Head of caudate nucleus (tissue), 42 donors: Measurements from ENCODE around the gene WDFY3.
"Not testable (repeated sequence)": the region's sequence is repeated elsewhere in the genome, so short reads cannot be mapped to it uniquely, and the experiment has no call there.

Experiments
- DNase-seq, 42 donors: peaks; one replicate each; pipeline versions ENCODE4 v3.0.0 to v3.0.0-alpha.2; 2020 to 2021; ENCODE audit warnings: mixed read lengths in 7 of 42
- intact Hi-C: fragments of 100-400 bp; cut with DNase I; formaldehyde crosslinking; loops from one replicate; pipeline ENCODE4 v1.15.0; 2022

WDFY3 gene

DNA sequence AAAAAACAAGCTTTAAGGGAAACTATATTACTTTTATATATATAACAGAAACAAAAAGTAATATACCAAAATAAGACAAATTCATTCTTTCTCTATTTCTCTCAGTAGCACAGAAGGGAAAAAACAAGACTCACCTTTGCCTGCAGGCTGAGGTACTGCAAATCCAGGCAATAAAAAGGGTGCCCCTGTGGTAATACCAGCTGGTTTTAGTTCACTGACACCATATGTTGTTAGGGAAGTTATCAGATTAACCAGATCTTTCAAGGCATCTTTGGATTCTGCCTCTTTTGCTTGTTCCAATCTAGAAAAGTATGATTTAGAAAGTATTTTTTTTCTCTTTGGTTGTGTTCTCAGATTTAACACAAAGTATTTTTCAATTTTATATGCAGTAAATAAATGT, 139.8 kb downstream of the WDFY3 start:
- intact Hi-C loops: no loop called here
- no peak for DNase-seq

DNA sequence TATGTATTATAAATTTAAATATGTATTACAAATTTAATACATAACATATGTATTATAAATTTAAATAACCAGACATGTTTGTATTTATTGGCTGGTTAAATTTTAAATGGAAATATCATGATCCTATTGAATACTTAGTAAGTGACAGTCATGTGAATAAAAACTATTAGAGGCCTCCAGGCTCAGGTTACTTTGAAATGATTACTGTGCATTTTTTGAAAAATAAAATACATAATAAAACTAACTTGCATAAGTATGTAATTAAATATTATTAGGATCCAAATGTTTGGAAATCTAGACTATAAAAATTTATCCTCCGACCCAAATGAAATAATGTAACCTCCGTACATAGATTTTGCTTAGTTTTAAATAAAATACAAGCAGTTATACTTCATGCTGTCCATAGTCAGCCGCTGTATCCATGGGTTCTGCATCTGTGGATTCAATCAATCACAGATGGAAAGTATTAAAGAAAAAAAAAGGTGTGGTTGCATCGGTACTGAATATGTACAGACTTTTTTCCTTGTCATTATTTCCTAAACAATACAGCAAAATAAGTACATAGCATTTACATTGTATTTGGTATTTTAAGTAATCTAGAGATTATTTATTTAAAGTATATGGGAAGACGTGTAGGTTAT, 140.7 kb downstream of the WDFY3 start:
- no peak for DNase-seq
- intact Hi-C loops: no loop called here

DNA sequence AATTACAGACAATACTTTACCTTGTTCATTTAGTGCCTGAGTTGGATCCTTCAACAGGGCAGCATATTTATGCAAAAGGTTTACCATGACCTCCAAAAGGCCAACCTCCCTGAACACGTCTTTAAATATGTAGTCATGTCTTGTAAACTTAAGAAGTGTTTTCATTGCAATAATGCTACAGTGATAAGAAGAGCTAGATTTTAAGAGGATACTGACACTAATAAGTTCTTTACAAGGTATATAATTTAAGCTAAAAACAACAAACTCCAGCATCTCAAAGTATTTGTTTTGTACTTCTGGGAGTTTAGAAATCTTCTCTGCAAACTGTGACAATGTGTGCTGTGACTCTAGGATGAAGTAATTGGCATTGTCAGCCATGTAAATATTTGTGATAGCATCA, 145.4 kb downstream of the WDFY3 start:
- DNase-seq: no peak
- intact Hi-C loops: no loop called here

DNA sequence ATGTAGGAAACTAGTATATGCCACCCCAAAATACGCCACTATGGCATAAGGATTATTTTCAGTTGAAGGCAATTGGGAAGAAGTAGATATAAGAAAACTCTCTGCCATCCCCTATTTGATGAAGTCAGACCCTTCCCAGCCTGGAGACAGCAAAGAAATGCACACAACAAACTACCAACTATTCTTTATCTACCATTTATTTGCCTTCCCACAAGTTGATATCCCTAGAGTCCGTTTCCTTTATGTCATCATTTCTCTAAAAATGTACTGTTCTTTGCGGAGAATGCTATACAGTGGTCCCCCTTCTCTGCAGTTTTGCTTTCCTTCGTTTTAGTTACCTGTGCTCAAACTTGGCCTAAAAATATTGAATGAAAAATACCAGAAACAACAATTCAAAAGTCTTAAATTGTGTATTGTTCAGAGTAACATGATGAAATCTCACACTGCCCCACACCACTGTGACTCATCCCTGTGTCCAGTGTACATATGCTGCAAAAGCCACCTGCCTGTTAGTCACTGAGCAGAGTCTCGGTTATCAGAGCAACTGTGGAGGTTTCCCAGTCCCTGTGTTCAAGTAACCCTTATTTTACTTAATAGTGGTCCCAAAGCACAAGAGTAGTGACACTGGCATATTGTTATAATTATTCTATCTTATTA, 152.3 kb downstream of the WDFY3 start:
- peak in 5 of 42 donors; percentile 5 to 50 (median 12) for DNase-seq

DNA sequence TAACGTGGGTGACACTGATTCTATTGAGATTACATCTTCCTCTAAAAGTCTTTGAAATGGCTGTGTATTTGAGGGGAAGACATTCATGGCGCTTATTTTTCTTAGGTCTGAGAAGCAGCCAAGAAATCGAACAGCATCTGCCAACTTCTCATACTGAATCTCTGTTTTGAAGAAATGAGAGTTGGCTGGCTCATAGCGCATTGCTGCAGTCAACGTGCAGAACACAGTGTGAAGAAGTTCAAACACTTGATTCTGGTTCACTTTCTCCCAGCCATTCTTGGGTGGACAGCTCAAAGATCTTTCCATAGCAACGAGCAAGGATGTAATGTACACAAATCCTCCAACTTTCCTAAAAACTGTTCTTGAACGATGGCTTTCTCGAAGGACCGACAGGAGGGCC, 156.5 kb downstream of the WDFY3 start:
- peak in 17 of 42 donors; percentile 5 to 55 (median 16) for DNase-seq
- intact Hi-C loops: no loop called here

More for the DNA sequence above, 152.3 kb downstream of the WDFY3 start:
- intact Hi-C loops: no loop called here

DNA sequence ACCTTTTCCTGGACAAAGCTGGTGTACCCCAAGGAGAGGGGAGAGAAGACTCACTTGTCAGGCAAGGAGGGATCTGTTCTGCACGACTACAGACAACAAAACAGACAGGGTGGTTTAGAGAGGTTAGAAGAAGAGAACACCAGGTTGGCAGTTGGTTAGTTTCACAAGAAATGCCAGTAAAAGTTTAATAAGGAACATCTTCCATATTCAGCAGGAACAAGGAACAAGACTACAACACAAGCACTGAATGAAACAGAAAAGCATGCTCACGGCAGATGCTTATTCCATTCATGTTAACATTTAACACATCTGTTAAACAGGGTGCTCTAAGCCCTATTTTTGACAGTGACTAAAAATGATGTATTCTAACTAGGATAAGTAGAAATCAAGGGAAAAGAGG, 158.2 kb downstream of the WDFY3 start:
- intact Hi-C loops: no loop called here
- DNase-seq: no peak

DNA sequence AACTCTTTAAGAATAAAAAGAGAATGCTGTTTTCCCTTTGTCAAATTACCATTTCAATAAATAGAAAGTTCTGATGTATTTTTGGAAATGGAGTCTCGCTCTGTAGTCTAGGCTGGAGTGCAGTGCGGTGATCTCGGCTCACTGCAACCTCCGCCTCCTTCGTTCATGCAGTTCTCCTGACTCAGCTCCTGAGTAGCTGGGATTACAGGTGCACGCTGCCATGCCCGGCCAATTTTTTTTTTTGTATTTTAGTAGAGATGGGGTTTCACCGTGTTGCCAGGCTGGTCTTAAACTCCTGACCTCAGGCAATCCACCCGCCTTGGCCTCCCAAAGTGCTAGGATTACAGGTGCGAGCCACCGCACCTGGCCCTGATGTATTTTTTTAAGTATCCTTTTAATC, 159.9 kb downstream of the WDFY3 start:
- intact Hi-C loops: not testable (repeated sequence)
- peak in 8 of 42 donors; percentile 5 to 40 (median 24) for DNase-seq

DNA sequence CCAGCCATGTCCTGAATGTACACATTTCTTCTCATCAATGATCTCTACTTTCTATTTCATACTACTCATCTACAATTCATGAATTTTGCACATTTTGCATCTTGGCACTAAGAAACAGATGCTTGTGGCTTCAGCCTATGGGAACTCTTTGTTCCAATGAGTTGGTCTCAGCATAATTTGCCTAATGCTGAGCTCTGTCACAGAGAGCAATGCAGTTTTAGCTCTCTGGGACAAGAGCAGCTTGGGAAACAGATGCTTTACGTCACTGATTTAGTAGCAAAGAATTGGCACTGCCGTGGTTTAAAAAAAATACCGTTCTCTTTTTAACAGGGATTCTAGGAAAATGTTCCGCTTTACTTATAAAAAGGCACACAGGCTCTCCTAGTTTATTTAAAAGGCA, 162.4 kb downstream of the WDFY3 start:
- intact Hi-C loops: no loop called here
- DNase-seq: peak in 7 of 42 donors; percentile 3 to 49 (median 28)

DNA sequence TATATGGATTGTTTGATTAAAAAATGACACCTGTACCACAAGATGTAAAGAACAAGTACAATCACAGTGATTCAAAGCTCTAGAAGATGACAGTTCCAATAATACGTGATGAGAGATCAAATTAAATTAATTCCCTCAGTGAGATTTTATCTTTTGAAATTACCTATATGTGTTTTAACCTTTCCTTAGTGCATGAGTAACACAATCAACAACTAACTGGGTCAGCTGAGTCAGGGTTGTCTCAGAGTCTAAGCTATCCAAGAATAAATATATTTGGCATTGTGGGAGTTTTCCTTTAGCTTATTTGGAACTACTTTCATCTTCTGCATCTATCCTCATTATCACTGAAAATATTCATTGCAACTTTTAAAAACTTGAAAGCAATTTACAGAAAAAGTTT, 162.8 kb downstream of the WDFY3 start:
- intact Hi-C loops: no loop called here
- peak in 6 of 42 donors; percentile 6 to 49 (median 19) for DNase-seq

DNA sequence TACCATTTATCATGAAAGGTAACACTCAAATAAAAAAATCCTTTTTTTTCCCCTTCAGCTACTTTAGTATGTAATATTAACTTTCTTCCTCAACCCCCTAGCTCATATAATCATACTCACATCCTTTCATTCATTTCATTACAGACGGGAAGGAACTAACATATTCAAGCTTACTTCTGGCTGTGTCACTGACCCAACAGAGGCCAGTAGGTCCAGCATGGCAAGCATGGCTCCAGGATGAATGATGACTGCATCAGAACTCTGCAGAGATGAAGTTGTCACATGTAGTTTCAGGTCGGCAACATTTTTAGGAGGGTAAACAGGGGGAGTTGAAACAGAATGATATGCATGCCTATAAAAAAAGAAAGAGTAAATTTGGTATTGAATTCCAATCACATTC, 163.4 kb downstream of the WDFY3 start:
- no peak for DNase-seq
- intact Hi-C loops: no loop called here

DNA sequence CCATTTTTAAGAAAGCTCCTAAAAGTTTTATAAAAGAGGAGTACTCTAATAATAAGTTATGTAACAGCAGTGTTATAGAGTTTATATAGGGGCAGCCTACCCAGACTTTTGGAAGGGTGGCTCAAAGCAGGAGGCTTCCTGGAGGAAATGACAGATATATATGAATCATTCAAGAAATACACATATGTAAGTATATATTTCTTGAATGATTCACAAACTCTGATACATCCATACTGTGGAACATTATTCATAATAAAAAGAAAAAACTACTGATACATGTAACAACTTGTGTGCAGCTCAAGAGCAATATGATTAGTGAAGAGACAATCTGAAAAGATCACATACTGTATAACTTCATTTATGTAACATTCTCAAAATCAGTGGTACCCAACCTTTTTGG, 166.2 kb downstream of the WDFY3 start:
- DNase-seq: no peak
- intact Hi-C loops: no loop called here

DNA sequence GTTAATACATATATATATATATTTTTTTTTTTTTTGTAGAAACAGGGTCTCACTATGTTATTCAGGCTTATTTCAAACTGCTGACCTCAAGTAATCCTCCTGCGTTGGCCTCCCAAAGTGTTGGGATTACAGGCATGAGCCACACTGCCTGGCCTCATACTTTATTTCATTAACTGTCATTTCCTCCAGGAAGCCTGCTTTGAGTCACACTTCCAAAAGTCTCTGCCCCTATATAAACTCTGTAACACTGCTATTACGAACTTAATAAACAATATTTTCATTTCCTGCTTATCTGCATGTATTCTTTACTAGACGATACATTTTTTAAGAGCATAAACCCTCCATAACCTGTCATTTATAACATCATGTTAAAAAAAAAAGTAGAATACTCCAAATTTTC, 167.2 kb downstream of the WDFY3 start:
- intact Hi-C loops: no loop called here
- no peak for DNase-seq

DNA sequence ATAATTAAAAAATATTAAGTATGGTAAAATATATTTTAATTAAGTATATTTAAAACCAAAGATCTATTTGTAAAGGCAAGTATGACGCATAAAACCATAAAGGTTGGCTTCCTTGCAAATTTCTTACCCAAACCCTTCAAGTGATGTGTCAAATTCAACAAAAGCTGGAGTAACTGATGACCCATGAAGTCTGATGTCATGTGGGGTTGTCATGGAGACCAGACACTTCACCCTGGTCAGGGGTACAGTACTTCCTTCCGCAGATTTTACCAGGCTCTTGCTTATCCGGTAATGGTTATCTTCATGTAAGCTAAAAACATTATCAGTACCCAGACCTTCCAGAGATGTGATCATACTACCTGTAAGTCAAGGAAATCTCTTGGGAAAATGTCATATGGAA, 170.1 kb downstream of the WDFY3 start:
- no peak for DNase-seq
- intact Hi-C loops: no loop called here

DNA sequence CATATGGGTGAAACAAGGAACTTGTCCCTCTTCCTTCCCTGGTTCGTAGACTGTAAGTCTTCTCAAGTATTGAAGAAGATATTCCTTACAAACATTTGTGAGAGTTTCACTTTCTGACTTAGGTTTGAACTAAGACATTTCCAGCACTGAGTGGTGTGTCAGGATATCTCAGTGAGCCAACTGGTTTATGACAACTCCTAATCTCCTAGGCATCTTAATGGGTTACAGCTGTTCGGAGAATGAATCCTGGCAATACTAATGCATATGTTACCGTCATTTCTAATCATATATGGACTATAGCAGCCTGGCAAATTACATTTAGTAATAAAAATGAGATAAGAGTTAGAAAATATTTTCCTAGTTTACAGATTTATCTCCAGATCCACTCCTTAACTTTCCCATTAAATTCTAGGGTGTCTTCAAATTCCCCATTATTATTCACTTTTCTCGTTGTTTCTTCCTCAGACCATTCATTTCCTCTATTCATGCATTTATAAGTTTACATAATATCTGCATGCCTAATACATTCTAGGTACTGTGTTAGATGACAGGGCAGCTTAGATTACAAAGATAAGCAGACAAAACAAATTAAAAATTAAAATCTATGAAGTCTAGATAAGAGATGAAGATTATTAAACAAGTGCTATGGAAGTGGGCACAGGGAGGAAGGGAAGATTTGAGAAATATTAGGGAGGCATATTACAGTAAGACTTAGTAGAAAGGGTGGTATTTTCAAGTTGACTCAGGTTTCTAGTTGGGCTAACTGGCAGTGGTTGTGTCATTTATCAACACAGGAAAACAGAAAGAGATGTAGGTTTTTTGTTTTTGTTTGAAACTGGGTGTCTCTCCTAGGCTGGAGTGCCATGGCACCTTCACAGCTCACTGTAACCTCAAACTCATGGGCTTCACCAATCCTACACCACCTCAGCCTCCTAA, 173.9 kb downstream of the WDFY3 start:
- intact Hi-C loops: no loop called here
- DNase-seq: no peak

DNA sequence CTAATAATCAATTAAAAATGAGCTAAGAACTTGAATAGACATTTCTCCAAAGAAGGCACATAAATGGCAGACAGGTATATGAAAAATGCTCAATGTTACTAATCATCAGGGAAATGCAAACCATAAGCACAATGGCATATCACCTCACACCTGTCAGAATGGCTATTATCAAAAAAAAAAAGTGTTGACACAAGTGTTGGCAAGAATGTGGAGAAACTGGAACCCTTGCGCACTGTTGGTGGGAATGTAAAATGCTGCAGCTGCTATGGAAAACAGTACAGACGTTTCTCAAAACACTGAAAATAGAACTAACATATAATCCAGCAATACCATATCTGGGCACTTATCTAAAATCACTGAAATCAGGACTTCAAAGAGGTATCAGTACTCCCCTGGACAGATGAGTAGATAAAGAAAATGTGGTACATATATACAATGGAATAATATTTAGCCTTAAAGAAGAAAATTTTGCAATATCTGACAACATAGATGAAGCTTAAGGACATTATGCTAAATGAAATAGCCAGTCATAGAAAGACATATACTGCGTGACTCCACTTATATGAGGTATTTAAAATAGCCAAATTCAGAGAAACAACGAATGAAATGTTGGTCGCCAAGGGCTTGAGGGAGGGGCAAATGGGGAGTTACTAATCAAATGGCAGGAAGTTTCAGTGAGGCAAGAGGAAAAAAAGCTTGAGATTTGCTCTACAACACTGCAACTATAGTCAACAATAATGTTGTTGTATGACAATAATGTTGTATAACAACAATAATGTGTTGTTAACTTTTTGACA, 175.5 kb downstream of the WDFY3 start:
- intact Hi-C loops: no loop called here
- no peak for DNase-seq

DNA sequence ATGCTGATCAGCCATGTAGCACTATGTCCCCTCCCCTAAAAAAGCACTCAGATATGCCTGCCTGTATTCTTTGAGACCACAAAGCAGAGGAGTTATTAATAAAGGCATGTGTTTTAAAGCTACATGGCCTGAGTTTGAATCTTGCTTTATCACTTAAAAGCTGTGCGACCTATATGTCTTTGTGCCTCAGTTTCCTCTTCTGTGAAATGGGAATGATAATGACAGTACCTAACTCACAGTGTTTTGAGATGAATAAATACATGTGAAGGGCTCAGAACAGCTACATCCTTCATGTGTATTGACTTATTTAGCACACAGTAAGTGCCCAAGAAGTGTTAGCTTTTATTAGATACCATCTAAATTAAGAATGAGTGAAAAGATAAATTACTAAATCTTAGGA, 180.0 kb downstream of the WDFY3 start:
- intact Hi-C loops: no loop called here

DNA sequence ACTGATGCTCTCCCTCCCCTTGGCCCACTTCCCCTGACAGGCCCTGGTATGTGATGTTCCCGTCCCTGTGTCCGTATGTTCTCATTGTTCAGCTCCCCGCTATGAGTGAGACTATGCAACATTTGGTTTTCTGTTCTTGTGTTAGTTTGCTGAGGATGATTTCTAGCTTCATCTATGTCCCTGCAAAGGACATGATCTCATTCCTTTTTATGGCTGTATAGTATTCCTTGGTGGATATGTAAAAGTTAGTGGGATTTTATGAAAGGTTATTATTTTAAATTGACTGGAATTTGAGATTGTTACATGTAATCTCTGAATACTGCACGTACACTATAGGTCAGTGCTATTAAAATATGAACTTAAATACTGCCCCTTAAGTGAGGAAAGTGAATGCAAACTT, 184.0 kb downstream of the WDFY3 start:
- intact Hi-C loops: no loop called here
- DNase-seq: no peak

More for the DNA sequence above, 180.0 kb downstream of the WDFY3 start:
- no peak for DNase-seq

DNA sequence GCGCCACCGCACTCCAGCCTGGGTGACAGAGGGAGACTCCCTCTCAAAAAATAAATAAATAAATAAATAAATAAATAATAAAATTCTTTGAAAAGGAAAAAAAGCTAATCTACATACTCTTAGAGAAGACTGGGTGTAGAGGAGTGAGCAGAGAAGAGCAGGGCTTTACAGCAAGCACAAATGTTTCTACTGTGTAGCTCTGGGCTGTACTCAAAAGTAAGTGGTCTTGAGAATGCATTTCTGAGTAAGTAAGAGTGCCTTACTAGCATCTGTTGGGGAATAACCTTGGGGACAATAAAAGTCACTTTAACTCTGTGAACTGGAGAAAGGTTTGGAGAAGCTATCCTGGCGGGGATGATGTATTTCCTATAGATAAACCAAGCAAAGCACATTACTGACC, 185.8 kb downstream of the WDFY3 start:
- intact Hi-C loops: no loop called here

DNA sequence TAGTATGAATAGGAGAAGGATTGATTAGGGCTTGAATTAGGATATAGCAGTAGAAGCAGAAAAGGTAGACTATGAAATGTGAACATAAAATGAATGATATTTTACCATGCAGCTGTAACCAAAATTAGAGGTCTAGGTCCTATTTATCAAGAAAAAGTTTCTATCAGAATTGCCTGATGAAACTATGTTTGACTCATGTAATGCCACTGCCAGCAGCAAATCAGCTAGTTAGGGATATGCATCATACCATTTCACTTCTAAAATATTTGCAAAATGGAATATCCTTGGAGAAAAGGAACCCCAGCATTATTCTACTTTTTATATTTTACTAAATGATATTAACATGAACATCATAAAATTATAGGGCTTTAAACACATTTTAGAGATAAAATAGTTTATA, 188.4 kb downstream of the WDFY3 start:
- intact Hi-C loops: no loop called here
- DNase-seq: no peak

More for the DNA sequence above, 185.8 kb downstream of the WDFY3 start:
- DNase-seq: no peak
